HEK293T (cell line): ENCODE results near the gene SLC7A6.

Source experiments
- ARNT ChIP-seq: fragments of 450-650 bp; IDR thresholded peaks from 2 replicates; pipeline ENCODE4 v1.6.1; 2017; ENCODE audit warnings: mild to moderate bottlenecking
- BHLHE40 ChIP-seq: fragments of 450-650 bp; IDR thresholded peaks from 2 replicates; pipeline ENCODE4 v1.6.1; 2016; ENCODE audit warnings: mild to moderate bottlenecking, moderate library complexity, borderline replicate concordance
- FOXM1 ChIP-seq: fragments of 450-650 bp; IDR thresholded peaks from 2 replicates; pipeline ENCODE4 v1.6.1; 2017; ENCODE audit warnings: mild to moderate bottlenecking, borderline replicate concordance
- LEF1 ChIP-seq: fragments of 450-650 bp; IDR thresholded peaks from 2 replicates; pipeline ENCODE4 v1.6.1; 2017; ENCODE audit warnings: mild to moderate bottlenecking, borderline replicate concordance
- SP1 ChIP-seq: fragments of 450-650 bp; IDR thresholded peaks from 2 replicates; pipeline ENCODE4 v1.6.1; 2017
- SUZ12 ChIP-seq: fragments of 450-650 bp; IDR thresholded peaks from 2 replicates; pipeline ENCODE4 v1.6.1; 2016; ENCODE audit warnings: mild to moderate bottlenecking
- TARDBP ChIP-seq: fragments of 450-650 bp; IDR thresholded peaks from 2 replicates; pipeline ENCODE4 v1.6.1; 2016
- ZNF384 ChIP-seq: fragments of 450-650 bp; IDR thresholded peaks from 2 replicates; pipeline ENCODE4 v1.6.1; 2016

GRCh38 chr16:68255712-68256111 is 8.6 kb upstream of the SLC7A6 start:
- TF ChIP-seq SP1 (no peak), FOXM1 (no peak), ZNF384 (no peak), SUZ12 (no peak), BHLHE40 (no peak), TARDBP (no peak), LEF1 (no peak), ARNT (no peak)
